ENCODE measurements around the gene PLEKHM1. TPM values are rescaled to one million over a fixed set of nuclear protein-coding genes. Genes with fewer than 3 reads are reported as not detected.
"Not testable (repeated sequence)": the region's sequence is repeated elsewhere in the genome, so short reads cannot be mapped to it uniquely, and the experiment has no call there.

PLEKHM1 gene
- total and polyA plus RNA-seq, 11 donors: 11.1 to 48.0 (median 30.4) TPM

GRCh38 chr17:45468293-45469203 is 22.0 kb downstream of the PLEKHM1 start:
- H3K4me1 ChIP-seq; H3K27ac ChIP-seq; DNase-seq; intact Hi-C loops (cut with DNase I); H3K9me3 ChIP-seq; H3K4me3 ChIP-seq; H3K27me3 ChIP-seq: not testable (repeated sequence)
- 88 to 95% (median 93%) methylated on average over 9 to 14 of the region's 14 CpGs for WGBS, 4 donors
- H3K36me3 ChIP-seq: peaks cover 0 to 56% (median 24%) of the 10 kb centered on the region in 9 donors
- ATAC-seq: peak in 1 of 4 donors; percentile 20

DNA sequence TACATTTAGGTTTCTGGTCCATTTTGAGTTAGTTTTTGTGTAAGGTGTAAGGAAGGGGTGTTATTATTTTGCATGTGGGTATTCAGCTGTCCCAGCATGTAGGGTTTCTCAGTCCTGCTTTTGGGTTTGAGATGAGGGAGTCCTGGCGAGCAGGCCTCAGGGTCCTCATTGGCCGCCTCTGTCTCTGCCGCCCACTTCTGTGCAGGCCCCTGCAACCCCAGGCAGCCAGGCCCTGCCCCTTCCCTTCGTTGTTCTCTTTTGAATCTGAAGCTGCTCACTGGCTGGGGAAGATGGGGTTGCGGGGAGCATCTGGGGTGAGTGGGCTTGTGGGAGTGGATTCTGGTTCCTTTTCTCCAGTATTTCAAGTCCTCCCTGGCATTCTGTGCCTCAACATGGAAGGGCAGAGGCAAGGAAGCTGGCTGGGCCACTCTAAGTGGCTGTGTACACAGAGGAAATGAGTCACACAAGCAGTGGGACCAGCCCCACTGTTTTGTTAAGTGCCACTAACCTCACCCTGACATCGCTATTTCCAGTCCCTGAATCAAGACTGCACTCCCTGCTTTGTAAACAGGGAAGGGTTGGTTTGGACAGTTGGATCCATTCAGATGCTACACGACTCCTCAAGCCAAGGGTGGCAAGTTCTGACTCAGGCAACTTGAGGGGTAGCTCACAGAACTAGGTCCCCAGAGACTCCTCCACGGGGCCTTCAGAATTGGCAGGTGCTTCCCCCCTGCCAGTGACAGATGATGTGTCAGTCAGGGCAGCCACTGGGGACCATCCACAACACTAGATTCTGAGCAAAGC is 28.8 kb downstream of the PLEKHM1 start:
- H3K27me3 ChIP-seq; H3K4me1 ChIP-seq; intact Hi-C loops (cut with DNase I); DNase-seq; H3K9me3 ChIP-seq; H3K4me3 ChIP-seq: not testable (repeated sequence)
- peaks cover 0 to 26% (median 9%) of the 10 kb centered on the region in 9 donors for H3K36me3 ChIP-seq
- H3K27ac ChIP-seq: peak overlapping the region in 1 of 12 donors; percentile 14
- peak; percentile 32 to 83 (median 78) for ATAC-seq
- WGBS, 4 donors: 45 to 76% (median 68%) methylated on average over 3 to 8 of the region's 8 CpGs

DNA sequence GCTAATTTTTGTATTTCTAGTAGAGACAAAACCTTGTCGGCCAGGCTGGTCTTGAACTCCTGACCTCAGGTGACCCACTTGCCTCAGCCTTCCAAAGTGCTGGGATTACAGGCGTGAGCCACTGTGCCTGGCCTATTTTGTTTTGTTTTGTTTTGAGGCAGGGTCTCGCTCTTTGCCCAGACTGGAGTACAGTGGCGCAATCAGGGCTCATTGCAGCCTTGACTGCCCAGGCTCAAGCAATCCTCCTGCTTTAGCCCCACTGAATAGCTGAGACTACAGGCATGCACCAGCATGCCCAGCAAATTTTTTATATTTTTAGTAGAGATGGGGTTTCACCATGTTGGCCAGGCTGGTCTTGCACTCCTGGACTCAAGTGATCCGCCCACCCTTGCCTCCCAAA is 30.1 kb downstream of the PLEKHM1 start:
- H3K27ac ChIP-seq; intact Hi-C loops (cut with DNase I): not testable (repeated sequence)
- WGBS, 4 donors: 91 to 100% (median 95%) methylated on average over 4 to 5 of the region's 5 CpGs

GRCh38 chr17:45454341-45454740 is 36.2 kb downstream of the PLEKHM1 start:
- ATAC-seq; H3K4me3 ChIP-seq; H3K4me1 ChIP-seq; DNase-seq; H3K27ac ChIP-seq; H3K27me3 ChIP-seq; intact Hi-C loops (cut with DNase I); H3K9me3 ChIP-seq: not testable (repeated sequence)
- WGBS, 4 donors: 86 to 98% (median 97%) methylated on average over 7 of the region's 8 CpGs
- peaks cover 0 to 48% (median 29%) of the 10 kb centered on the region in 9 donors for H3K36me3 ChIP-seq

More for the DNA sequence above, 30.1 kb downstream of the PLEKHM1 start:
- not testable (repeated sequence) for H3K27me3 ChIP-seq, H3K4me1 ChIP-seq, ATAC-seq, H3K4me3 ChIP-seq, H3K9me3 ChIP-seq, DNase-seq
- peaks cover 0 to 33% (median 13%) of the 10 kb centered on the region in 9 donors for H3K36me3 ChIP-seq

- 92 to 94% (median 93%) methylated on average over 11 to 17 of the region's 17 CpGs; no CpG with 5 or more reads in 1 of the 4 donors for WGBS, 4 donors
- peak in 1 of 12 donors; percentile 17 for TF ChIP-seq CTCF (IDR thresholded peaks at IDR 0.05)
- DNase-seq; H3K27me3 ChIP-seq; H3K4me3 ChIP-seq; H3K9me3 ChIP-seq; H3K4me1 ChIP-seq; H3K27ac ChIP-seq; ATAC-seq; intact Hi-C loops (cut with DNase I): not testable (repeated sequence)
- H3K36me3 ChIP-seq: peaks cover 0 to 48% (median 29%) of the 10 kb centered on the region in 9 donors
These were observed 36.8 kb downstream of the PLEKHM1 start for GRCh38 chr17:45453731-45454130.

- H3K4me3 ChIP-seq; H3K27me3 ChIP-seq; H3K27ac ChIP-seq; intact Hi-C loops (cut with DNase I); ATAC-seq; DNase-seq; H3K4me1 ChIP-seq; H3K9me3 ChIP-seq: not testable (repeated sequence)
- peaks cover 0 to 50% (median 29%) of the 10 kb centered on the region in 9 donors for H3K36me3 ChIP-seq
- WGBS, 4 donors: 60 to 96% (median 96%) methylated on average over 2 to 5 of the region's 7 CpGs; no CpG with 5 or more reads in 1 of the 4 donors
These were observed 37.3 kb downstream of the PLEKHM1 start for GRCh38 chr17:45453225-45453534.

GRCh38 chr17:45452329-45453224 is 37.9 kb downstream of the PLEKHM1 start:
- H3K9me3 ChIP-seq; H3K27ac ChIP-seq; H3K4me1 ChIP-seq; H3K27me3 ChIP-seq; H3K4me3 ChIP-seq; ATAC-seq; intact Hi-C loops (cut with DNase I); DNase-seq: not testable (repeated sequence)
- WGBS, 4 donors: 73 to 81% (median 78%) methylated on average over 8 to 9 of the region's 9 CpGs
- peaks cover 0 to 54% (median 28%) of the 10 kb centered on the region in 9 donors for H3K36me3 ChIP-seq

DNA sequence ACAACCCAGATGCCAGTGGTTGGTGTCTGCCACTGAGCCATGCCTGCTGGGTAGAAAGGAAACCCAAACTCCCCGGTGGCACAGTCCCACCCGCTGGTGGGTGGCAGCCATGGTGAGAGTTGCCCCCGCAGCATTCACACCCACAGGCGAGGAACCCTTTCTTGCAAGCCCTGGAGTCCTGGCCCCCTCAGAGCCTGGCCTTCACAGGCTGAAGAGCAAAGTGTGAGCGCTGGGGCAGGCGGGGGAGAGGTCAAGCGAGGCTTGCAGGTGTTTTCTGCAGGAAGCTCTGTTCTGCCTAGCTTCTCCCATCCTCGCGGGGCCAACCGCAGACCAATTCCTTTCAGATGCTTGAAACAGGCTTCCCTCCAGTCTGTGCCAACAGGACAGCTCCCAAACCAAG is 38.9 kb downstream of the PLEKHM1 start:
- H3K27me3 ChIP-seq; H3K27ac ChIP-seq; H3K9me3 ChIP-seq; ATAC-seq; intact Hi-C loops (cut with DNase I); DNase-seq; H3K4me3 ChIP-seq: not testable (repeated sequence)
- 87 to 100% (median 90%) methylated on average over 3 to 8 of the region's 10 CpGs for WGBS, 4 donors
- Histone ChIP-seq H3K4me1 (peaks cover 0 to 13% (median 3%) of the 10 kb centered on the region in 12 donors), H3K36me3 (peaks cover 0 to 46% (median 24%) of the 10 kb centered on the region in 9 donors)

All from heart left ventricle (tissue), 16 donors.